ENCODE data around the gene WNT7A.

The WNT7A gene

GRCh38 chr3:13769422-13769821, 110.4 kb downstream of the WNT7A start:
- ATAC-seq (ENCODE audit: insufficient read depth, low read depth) (no peak), DNase-seq (no peak)
- Histone ChIP-seq H4K20me1 (ENCODE audit: insufficient read depth, low read length) (no peaks in the 10 kb centered on the region; the same call in 1 of the 2 replicates), H3K4me3 (ENCODE audit: low read depth in 1 of 2, low read length in 2 of 2) (no peak overlapping the region), H3K4me1 (ENCODE audit: insufficient read depth, low read length) (no peaks in the 10 kb centered on the region), H3K27me3 (ENCODE audit: insufficient read depth, low read length, poor library complexity) (no peaks in the 10 kb centered on the region), H3K27ac (ENCODE audit: low read length) (no peak overlapping the region), H3K36me3 (ENCODE audit: insufficient read depth, low read length) (no peaks in the 10 kb centered on the region), H3K4me2 (ENCODE audit: insufficient read depth, low read length) (no peak overlapping the region), H3K9me3 (ENCODE audit: insufficient read depth, low read length, severe bottlenecking) (no peaks in the 10 kb centered on the region), H2AFZ (ENCODE audit: low read depth, low read length) (no peak overlapping the region), H3K79me2 (ENCODE audit: insufficient read depth, low read length) (no peaks in the 10 kb centered on the region), H3K9ac (ENCODE audit: low read depth, low read length) (no peak overlapping the region)
- no peak for TF ChIP-seq CTCF (IDR thresholded peaks at IDR 0.05; ENCODE audit: borderline replicate concordance, extremely low read depth, low read length, poor library complexity, severe bottlenecking)
- TF ChIP-seq EZH2 (IDR thresholded peaks at IDR 0.05; ENCODE audit: borderline replicate concordance, low read depth, low read length, severe bottlenecking) = no peak

- DNase-seq (no peak), ATAC-seq (ENCODE audit: insufficient read depth, low read depth) (no peak)
- Histone ChIP-seq H3K9ac (ENCODE audit: low read depth, low read length) (no peak overlapping the region), H3K4me2 (ENCODE audit: insufficient read depth, low read length) (no peak overlapping the region), H3K4me3 (ENCODE audit: low read depth in 1 of 2, low read length in 2 of 2) (no peak overlapping the region), H3K27me3 (ENCODE audit: insufficient read depth, low read length, poor library complexity) (no peaks in the 10 kb centered on the region), H3K36me3 (ENCODE audit: insufficient read depth, low read length) (no peaks in the 10 kb centered on the region), H3K4me1 (ENCODE audit: insufficient read depth, low read length) (no peaks in the 10 kb centered on the region), H2AFZ (ENCODE audit: low read depth, low read length) (no peak overlapping the region), H3K27ac (ENCODE audit: low read length) (no peak overlapping the region), H3K79me2 (ENCODE audit: insufficient read depth, low read length) (no peaks in the 10 kb centered on the region), H3K9me3 (ENCODE audit: insufficient read depth, low read length, severe bottlenecking) (no peaks in the 10 kb centered on the region), H4K20me1 (ENCODE audit: insufficient read depth, low read length) (no peaks in the 10 kb centered on the region; the same call in 1 of the 2 replicates)
- TF ChIP-seq EZH2 (IDR thresholded peaks at IDR 0.05; ENCODE audit: borderline replicate concordance, low read depth, low read length, severe bottlenecking) = no peak
- TF ChIP-seq CTCF (IDR thresholded peaks at IDR 0.05; ENCODE audit: borderline replicate concordance, extremely low read depth, low read length, poor library complexity, severe bottlenecking) = no peak
Observed at GRCh38 chr3:13768453-13768852, 111.4 kb downstream of the WNT7A start.

- Histone ChIP-seq H3K36me3 (ENCODE audit: insufficient read depth, low read length) (no peaks in the 10 kb centered on the region), H2AFZ (ENCODE audit: low read depth, low read length) (no peak overlapping the region), H3K9ac (ENCODE audit: low read depth, low read length) (no peak overlapping the region), H4K20me1 (ENCODE audit: insufficient read depth, low read length) (no peaks in the 10 kb centered on the region; the same call in 1 of the 2 replicates), H3K79me2 (ENCODE audit: insufficient read depth, low read length) (no peaks in the 10 kb centered on the region), H3K4me2 (ENCODE audit: insufficient read depth, low read length) (no peak overlapping the region), H3K27me3 (ENCODE audit: insufficient read depth, low read length, poor library complexity) (no peaks in the 10 kb centered on the region), H3K27ac (ENCODE audit: low read length) (no peak overlapping the region), H3K4me1 (ENCODE audit: insufficient read depth, low read length) (no peaks in the 10 kb centered on the region), H3K9me3 (ENCODE audit: insufficient read depth, low read length, severe bottlenecking) (no peaks in the 10 kb centered on the region), H3K4me3 (ENCODE audit: low read depth in 1 of 2, low read length in 2 of 2) (no peak overlapping the region)
- ATAC-seq (ENCODE audit: insufficient read depth, low read depth) (no peak), DNase-seq (no peak)
- TF ChIP-seq EZH2 (IDR thresholded peaks at IDR 0.05; ENCODE audit: borderline replicate concordance, low read depth, low read length, severe bottlenecking) = no peak
- no peak for TF ChIP-seq CTCF (IDR thresholded peaks at IDR 0.05; ENCODE audit: borderline replicate concordance, extremely low read depth, low read length, poor library complexity, severe bottlenecking)
Observed at GRCh38 chr3:13767896-13768295, 112.0 kb downstream of the WNT7A start.

- no peak for ATAC-seq (ENCODE audit: insufficient read depth, low read depth)
- H3K79me2 ChIP-seq (ENCODE audit: insufficient read depth, low read length) = no peaks in the 10 kb centered on the region
- no peak for TF ChIP-seq EZH2 (IDR thresholded peaks at IDR 0.05; ENCODE audit: borderline replicate concordance, low read depth, low read length, severe bottlenecking)
- TF ChIP-seq CTCF (IDR thresholded peaks at IDR 0.05; ENCODE audit: borderline replicate concordance, extremely low read depth, low read length, poor library complexity, severe bottlenecking) = no peak
Observed at GRCh38 chr3:13767030-13767429, 112.8 kb downstream of the WNT7A start.

More at GRCh38 chr3:13767030-13767429, 112.8 kb downstream of the WNT7A start:
- Histone ChIP-seq H3K9me3 (ENCODE audit: insufficient read depth, low read length, severe bottlenecking) (no peaks in the 10 kb centered on the region), H3K9ac (ENCODE audit: low read depth, low read length) (no peak overlapping the region), H3K36me3 (ENCODE audit: insufficient read depth, low read length) (no peaks in the 10 kb centered on the region), H3K27ac (ENCODE audit: low read length) (no peak overlapping the region), H3K4me1 (ENCODE audit: insufficient read depth, low read length) (no peaks in the 10 kb centered on the region), H4K20me1 (ENCODE audit: insufficient read depth, low read length) (no peaks in the 10 kb centered on the region; the same call in 1 of the 2 replicates), H3K4me3 (ENCODE audit: low read depth in 1 of 2, low read length in 2 of 2) (no peak overlapping the region), H3K27me3 (ENCODE audit: insufficient read depth, low read length, poor library complexity) (no peaks in the 10 kb centered on the region), H2AFZ (ENCODE audit: low read depth, low read length) (no peak overlapping the region), H3K4me2 (ENCODE audit: insufficient read depth, low read length) (no peak overlapping the region)
- DNase-seq = no peak

Data from DND-41 (cell line).